ENCODE data around the gene CD70.
"Not testable (repeated sequence)": the region's sequence is repeated elsewhere in the genome, so short reads cannot be mapped to it uniquely, and the experiment has no call there.

CD70 gene

DNA sequence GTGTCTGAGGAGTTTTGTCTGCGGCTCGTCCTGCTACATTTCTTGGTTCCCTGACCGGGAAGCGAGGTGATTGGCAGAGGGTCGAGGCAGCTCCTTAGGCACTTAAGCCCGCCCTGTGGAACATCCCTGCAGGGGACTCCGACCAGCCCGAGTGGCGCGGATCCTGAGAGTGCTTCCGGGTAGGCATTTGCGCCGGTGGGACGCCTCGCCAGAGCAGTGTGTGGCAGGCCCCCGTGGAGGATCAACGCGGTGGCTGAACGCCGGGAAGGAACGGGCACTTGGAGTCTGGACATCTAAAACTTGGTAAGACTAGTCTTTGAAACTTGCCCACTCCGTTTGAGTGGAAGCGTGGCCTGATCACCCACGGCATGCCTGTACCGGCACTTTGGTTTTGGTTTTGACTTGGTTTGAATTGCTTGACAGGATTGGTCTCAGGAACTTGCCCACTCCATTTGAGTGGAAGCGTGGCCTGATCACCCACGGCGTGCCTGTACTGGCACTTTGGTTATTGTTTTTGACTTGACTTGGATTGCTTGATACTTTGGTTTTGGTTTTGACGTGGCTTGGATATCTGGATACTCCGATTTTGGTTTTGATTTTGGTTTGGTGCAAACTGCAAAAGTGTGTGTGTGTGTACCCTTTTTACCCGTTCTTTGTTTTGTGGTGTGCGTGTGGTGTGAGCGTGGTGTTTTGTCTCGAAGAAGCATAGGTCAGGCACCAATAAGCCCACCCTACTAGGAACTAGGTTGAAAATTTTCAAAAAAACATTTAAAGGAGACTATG, 6.7 kb upstream of the CD70 start:
- DNase-seq = not testable (repeated sequence)

DNA sequence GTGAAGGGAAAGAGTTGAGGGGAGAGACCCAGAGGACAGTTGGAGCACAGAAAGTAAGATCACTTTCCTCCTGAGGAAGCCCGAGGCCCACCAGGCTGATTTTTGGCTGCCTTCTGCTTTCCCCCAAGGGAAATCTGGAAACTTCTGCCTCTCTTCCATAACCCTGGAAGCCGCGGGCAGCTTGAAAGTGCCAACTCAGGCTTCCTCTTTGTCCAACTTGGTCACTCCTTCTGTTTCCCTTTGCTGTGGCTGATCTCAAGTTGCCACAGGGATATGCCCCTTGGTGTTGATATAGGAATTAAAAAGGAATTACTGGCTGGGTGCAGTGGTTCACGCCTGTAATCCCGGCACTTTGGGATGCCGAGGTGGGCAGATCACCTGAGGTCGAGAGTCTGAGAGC, 5.7 kb upstream of the CD70 start:
- no peak for DNase-seq

DNA sequence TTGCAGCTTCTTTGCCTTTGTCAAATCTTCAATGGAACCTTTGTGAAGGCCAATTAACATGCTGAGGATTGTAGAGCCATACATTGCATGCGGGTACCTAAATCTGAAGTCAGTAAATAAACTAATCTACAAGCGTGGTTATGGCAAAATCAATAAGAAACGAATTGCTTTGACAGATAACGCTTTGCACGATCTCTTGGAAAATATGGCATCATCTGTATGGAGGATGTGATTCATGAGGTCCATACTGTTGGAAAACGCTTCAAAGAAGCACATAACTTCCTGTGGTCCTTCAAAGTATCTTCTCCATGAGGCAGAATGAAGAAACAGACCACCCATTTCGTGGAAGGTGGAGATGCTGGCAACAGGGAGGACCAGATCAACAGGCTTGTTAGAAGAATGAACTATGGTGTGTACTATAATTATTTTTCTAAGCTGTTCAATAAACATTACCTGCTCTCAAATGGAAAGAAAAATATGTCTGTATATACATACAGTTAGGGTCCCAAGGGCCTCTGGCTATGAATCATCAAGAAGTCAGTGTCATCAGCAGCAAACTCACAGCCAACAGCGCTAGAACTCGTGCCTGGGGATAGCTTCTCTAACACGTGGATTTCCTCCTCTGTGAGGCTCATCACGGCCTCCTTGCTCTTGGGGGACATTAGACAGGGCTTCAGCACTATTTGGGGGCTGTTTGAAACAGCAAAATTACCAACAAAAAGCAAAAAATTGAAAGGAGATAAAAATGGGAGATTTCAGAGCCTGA, 2.9 kb upstream of the CD70 start:
- no peak for DNase-seq

DNA sequence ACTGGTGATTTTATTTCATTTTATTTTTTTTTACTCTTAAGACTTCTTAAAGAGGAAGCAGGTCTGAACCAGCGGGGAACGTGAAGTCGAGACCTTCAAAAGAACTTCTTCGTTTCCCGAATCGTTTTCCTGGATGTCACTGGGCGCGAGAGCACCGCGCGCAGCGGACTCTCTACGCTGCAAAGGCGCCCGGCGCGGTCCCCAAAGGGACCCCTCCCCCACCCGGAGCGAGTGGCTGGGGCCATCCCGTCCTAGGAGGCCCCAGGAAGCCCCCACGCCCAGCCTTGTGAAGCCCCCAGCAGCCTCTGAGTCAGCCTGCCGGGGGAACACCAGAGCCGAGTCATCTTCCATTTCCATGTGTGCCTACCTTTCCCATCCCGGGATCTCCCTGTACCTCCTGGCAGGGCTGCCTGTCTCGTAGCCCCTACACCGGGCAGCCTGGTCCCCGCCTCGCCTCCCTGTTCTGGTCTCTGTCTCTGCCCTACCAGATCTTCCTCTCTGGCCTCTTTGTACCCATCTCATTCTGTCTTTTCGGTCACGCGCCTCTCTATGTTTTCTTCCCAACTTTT, 608 bp downstream of the CD70 start:
- no peak for DNase-seq

DNA sequence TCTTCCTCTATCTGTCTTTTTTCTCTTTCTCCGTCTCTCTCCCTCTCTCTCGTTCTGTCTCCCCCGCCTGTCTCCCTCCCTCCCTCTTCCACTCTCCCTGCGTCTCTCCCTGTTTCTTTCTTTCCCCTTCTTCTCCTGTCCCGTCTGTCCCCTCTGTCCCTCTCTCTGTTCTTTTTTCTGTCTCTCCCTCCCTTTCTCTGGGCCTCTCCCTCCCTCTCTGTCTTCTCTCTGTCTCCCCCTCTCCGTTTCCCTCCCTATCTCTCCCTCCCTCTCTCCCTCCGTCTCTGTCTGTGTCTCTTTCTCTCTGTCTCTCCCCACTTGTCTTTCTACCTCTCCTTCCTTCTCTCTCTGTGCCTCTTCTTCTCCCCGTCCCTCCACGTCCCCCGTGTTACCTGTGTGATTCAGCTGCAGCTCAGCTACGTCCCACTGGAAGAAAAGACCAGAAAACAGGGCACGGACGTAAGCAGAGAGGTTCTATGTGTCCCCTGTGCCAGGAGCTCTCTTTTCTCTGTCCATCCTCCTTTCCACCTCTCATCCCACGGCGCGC, 1.2 kb downstream of the CD70 start:
- no peak for DNase-seq

DNA sequence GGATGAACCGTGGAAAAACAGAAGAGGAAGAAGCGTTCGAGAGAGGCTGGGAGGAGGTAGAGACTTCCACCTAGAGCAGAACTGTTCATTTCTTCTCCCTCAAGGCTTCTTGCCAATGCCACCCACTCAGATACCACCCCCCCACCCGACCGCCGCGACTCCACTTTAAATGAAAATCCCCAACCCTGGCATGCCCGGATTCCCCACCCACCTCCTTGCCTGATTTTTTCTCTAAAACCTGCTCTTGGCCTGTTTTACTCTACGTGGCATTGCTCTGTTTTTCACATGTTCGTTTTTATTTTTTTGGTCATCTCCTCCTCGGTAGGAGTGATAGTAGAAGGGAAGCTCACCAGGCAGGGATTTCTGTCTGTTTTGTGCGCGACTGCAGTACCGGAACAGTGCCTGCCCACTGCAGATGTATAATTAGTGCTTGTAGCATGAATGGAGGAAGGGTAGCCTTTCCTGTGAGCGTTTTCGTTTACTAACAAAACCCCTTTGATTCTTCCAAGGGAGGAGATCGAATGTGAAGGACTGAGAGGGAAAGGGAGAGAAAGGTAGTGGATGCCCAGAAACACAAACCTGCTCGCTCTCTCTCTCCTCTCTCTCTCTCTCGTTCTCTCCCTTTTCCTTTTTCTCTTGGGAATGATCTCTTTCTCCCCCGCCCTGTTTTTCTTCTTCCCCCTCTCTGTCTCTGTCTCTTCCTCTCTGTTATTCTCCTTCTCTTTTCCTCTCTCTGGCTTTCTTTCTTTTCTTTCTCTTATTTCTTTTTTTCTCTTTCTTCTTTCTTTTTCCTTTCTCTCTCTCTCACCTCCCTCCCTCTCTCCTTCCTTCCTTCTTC, 2.2 kb downstream of the CD70 start:
- DNase-seq = no peak

DNA sequence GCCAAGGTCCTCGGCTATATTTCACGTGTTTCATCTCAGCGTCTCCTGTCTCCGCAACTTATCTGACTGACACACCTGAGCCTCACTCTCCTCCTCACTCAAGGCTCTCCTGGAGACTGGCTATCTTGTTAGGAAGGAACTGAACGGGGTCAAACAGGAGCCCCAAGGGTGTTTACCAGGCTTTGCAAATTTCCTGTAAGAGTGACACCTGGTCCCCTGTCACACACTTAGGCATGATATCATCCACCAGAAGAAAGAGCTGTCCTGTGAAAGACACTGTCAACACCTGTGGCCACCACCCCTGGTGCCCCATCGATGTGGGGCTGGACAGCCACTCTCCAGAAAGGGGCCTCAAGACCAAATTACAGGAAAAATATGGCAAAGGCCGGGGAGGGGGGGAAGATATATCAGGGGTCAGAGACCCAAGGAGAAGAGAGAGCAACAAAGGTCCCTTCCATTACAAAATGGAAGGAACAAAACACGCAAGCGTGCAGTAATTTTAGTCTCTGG, 2.9 kb downstream of the CD70 start:
- DNase-seq = no peak

DNA sequence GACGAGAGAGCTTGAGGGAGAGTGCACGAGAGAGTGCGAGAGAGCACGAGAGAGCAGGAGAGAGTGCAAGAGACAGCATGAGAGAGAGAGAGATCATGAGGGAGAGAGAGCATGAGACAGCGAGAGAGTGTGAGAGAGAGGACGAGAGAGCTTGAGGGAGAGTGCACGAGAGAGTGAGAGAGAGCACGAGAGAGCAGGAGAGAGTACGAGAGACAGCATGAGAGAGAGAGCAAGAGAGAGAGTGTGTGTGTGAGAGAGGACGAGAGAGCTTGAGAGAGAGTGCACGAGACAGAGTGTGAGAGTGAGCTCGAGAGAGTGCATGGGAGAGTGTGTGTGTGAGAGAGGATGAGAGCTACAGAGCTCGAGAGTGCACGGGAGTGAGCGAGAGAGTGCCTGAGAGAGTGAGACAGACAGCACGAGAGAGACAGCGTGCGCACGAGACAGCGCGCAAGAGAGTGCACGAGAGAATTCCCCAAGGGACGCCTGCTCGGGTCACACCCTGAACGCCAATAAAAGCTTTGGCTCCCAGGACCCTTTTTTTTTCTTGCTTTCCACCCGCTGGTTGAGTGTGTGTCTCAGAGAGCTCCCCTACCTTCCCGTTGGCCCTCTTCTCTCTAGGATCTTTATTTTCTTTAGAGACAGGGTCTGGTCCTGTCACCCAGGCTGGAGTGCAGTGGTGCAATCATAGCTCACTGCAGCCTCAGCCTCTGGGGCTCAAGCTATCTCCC, 3.7 kb downstream of the CD70 start:
- DNase-seq = no peak

DNA sequence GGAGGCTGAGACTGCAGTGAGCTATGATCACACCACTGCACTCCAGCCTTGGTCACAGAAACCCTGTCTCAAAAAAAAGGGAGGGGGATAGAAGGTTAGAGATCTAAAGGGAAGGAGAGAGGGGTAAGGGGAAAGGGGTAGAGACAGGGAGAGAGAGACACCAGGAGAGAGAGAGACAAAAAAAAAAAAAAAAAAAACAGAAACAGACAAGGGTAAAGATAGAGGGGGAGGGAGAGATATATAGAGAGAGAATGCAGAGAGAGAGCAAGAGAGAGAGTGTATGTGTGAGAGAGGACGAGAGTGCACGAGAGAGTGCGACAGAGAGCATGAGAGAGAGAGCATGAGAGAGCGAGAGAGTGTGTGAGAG, 4.2 kb downstream of the CD70 start:
- no peak for DNase-seq

DNA sequence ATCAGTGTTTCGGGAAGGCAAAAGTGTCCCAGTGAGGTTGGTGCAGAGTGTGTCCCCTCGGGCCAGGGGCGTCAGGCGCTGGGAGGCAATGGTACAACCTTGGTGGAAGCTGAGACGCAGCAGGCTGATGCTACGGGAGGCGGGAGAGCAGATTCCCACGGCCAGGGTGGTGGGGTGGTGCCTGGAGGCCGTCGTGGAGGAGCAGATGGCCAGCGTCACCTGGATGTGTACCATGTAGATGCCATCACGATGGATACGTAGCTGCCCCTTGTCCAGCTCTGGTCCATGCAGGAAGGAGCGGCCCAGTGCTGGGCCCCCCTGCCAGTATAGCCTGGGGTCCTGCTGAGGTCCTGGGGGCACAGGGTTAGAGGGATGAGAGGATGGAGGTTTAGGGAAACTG, 4.9 kb downstream of the CD70 start:
- no peak for DNase-seq

DNA sequence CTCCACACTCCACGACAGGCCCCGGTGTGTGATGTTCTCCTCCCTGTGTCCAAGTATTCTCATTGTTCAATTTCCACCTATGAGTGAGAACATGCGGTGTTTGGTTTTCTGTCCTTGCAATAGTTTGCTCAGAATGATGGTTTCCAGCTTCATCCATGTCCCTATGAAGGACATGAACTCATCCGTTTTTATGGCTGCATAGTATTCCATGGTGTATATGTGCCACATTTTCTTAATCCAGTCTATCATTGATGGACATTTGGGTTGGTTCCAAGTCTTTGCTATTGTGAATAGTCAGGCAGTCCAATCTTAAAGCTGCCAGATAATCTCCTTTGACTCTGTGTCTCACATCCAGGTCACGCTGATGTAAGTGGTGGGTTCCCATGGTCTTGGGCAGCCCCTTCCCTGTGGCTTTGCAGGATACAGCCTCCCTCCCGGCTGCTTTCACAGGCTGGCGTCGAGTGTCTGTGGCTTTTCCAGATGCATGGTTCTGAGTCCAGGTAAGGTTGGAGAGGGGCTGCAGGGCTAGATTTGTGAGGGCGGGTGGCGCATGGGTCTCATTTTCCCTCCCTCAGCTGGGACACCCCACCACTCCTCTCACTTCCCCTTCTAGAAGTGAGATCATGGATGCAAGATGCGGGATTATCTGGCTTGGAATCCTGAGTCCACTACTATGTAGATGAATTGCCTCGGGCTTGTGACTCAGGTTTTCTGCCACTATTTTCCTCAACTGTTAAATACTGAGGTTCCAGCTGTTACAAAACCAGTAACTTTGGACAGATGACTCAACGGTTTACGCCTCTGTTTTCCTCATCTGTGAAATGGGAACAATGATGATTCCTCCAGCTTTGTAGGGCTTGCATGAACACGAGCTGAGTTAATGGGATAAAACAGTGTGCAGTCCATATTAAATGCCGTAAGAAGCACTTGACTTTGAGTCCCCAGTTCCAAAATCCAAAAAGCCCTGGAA, 8.2 kb downstream of the CD70 start:
- DNase-seq = not testable (repeated sequence)

DNA sequence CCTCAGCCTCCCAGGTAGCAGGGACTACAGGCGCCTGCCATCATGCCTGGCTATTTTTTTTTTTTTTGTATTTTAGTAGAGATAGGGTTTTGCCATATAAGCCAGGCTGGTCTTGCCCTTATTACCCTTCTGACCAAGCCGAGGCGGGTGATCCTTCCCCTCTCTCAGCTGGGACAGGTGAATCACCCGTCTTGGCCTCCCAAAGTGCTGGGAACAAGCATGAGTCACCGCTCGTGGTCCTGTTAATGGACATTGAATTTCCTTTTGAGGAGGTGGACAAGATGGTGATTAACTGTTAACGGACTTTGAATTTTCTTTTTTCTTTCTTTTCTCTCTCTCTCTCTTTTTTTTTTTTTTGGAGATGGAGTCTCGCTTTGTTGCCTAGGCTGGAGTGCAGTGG, 10.6 kb downstream of the CD70 start:
- DNase-seq = no peak

DNA sequence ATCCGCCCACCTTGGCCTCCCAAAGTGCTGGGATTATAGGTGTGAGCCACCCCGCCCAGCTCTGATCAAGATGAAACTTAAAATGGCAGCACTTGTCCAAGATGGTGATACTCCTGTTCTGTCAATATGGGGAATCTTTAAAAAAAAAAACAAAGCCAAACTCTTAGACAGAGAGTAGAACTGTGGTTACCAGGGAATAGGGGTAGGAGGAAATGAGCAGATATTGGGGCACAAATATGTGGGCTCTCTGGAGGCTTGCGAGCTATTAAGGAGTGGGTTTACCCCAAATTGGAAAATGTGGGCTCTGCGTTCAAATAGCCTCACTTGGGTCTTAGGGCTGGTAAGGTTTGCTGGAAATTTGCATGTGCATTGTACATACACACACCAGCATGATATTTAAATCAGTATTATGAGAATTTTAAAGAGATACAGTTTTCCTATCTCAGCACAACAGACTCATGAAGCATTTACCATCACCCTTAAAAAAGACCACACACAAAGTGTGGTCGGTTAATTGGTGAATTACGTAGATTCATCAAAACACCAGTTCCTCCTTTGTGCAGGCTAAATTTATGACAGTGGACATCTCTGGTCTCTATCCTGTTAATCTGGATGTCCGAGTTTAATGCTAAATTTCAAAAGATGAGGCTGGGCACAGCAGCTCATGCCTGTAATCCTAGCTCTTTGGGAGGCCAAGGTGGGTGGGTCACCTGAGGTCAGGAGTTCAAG, 11.3 kb downstream of the CD70 start:
- DNase-seq = no peak

DNA sequence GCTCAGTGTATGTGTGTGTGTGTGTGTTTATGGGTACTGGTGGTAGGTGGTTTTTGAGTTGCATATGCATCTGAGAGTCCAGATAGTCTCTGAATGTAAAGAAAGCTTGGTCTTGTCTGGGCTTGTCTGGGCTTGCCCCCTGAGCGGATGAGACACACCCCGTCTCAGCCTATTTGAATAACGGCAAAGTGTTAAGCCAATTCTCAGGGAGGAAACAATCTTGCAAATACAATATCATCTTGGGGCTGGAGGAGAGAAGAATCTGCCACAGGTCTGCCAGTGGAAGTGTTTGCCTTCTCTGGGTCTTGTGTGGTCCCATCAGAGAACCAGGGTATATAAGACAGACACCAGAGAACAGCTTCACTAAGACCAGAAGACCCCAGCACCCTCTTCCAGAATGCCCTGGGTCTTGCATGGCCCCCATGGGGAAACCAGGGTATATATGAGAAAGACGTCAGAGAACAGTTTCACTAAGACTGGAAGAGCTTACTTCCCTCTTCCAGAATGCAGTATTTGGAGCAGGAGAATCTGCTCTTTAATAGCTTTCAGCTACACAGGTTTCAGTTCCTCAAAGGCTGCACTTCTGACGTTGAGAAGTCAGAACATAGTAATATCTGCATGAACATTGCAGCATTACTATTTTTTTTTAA, 13.3 kb downstream of the CD70 start:
- no peak for DNase-seq

DNA sequence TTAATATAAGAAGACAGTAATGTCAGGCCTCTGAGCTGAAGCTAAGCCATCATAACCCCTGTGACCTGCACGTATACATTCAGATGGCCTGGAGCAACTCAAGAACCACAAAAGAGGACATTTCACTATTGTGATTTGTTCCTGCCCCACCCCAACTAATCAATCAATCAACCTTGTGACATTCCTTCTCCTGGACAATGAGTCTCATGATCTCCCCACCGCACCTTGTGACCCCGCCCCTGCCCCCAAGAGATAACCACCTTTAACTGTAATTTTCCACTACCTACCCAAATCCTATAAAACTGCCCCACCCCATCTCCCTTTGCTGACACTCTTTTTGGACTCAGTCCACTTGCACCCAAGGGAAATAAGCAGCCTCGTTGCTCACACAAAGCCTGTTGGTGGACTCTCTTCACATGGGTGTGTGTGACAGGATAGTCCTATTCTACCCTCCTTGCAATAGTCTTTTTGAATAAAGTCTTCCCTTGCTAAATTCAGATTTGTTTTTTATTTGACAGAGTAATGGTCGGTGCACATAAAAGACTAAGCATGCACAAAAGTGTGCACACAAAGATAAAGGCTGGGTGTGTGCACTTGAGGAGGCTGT, 14.0 kb downstream of the CD70 start:
- no peak for DNase-seq

DNA sequence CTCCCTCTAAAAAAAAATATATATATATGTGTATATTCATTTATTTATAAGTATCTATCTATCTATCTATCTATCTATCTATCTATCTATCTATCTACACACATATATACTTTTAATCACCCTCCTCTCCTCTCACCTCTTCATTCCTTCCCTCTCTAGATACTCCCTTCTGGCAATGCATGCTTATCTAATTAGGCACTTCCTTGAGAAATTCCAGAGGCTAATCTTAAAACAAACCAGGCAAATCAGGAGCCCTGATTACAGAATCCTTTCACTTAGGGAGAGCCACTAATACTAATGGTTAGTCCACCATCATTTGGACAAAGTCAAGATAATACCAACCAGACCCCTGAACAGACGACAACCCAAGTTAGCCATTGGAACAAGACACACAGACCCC, 17.6 kb downstream of the CD70 start:
- DNase-seq = no peak

DNA sequence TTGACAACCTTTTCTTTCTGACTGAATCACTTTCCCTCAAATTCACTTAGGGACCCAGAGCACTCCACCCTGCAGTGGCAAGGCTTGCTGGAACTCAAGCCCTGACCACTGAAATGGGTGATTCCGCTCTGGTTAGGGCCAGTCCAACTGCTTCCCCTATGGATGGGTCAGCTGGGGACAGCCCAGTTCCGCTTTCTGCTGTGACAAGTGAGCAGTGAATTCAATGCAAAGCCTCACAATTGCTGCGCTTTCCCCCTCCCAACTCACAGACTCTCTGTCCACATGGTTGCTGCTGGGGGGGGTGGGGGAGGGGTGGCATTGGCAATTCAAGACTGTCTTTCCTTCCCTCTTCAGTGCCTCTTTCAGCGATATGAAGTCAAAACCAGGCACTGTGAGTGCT, 18.7 kb downstream of the CD70 start:
- no peak for DNase-seq

DNA sequence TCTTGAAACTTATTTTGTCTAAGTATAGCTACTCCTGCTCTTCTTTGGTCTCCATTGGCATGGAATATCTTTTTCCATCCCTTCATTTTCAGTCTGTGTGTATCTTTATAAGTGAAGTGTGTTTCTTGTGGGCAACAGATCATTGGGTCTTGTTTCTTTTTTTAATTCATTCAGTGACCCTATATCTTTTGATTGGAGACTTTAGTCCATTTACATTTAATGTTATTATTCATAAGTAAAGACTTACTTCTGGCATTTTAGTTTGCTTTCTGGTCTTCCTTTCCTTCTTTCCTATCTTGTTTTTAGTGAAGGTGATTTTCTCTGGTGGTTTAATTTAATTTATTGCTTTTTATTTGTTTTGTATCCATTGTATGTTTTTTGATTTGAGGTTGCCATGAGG, 19.8 kb downstream of the CD70 start:
- no peak for DNase-seq

DNA sequence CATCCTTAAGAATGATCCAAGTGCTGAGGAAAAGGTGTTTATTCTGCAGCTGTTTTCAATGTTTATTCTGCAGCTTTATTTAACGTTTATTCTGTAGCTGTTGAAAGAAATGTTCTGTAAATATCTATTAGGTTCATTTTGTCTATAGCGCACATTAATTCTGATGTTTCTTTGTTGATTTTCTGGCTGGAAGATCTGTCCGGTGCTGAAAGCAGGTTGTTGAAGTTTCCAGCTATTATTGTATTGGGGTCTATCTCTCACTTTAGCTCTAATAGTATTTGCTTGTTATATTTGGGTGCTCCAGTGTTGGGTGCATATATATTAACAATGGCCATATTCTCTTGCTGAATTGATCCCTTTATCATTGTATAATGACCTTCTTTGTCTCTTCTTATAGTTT, 20.2 kb downstream of the CD70 start:
- no peak for DNase-seq

All from right forelimb (tissue), 1 donor.